ENCODE data around the gene KCNMA1.

DNA sequence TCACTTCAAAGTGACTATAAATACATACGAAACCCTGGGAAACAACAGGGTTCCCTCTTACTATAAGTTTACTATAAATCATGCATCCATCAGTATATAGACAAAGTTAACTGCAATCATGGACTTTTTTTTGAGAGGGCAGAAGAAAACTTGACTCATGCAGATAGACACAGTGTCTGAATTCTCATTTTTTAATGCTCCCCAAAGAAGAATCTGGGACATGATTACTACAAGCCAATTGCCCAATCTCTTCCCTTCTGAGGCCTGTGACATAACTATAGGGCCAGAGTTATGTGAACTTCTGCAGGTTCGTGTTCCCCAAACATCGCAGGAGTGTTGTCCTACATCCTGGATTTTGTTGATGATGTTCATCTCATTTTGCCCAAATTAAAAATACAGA, 376.5 kb downstream of the KCNMA1 start:
- TF ChIP-seq POLR2AphosphoS5 (IDR thresholded peaks at IDR 0.05): no peak
- TF ChIP-seq, protein P1, sequence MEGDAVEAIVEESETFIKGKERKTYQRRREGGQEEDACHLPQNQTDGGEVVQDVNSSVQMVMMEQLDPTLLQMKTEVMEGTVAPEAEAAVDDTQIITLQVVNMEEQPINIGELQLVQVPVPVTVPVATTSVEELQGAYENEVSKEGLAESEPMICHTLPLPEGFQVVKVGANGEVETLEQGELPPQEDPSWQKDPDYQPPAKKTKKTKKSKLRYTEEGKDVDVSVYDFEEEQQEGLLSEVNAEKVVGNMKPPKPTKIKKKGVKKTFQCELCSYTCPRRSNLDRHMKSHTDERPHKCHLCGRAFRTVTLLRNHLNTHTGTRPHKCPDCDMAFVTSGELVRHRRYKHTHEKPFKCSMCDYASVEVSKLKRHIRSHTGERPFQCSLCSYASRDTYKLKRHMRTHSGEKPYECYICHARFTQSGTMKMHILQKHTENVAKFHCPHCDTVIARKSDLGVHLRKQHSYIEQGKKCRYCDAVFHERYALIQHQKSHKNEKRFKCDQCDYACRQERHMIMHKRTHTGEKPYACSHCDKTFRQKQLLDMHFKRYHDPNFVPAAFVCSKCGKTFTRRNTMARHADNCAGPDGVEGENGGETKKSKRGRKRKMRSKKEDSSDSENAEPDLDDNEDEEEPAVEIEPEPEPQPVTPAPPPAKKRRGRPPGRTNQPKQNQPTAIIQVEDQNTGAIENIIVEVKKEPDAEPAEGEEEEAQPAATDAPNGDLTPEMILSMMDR (IDR thresholded peaks at IDR 0.05): no peak
- no peak for TF ChIP-seq POLR2A (IDR thresholded peaks at IDR 0.05)
